Gastrocnemius medialis (tissue), 4 donors: Measurements from ENCODE around the gene TSPAN9.

Source experiments
- POLR2A ChIP-seq, 2 donors: fragments of 450-650 bp; IDR thresholded peaks; one replicate each; pipeline ENCODE4 v1.6.1; 2017; ENCODE audit warnings: antibody characterized with exemption in 2 of 2, mild to moderate bottlenecking in 2 of 2, moderate library complexity in 2 of 2
- TF ChIP-seq, protein P1 (sequence below), 5 experiments: fragments of 450-650 bp in 3 of 5; fragments of 200-600 bp in 2 of 5; sonication (generic) in 2 of 5; IDR thresholded peaks in 4 of 5; conservative IDR thresholded peaks in 1 of 5; 1 replicate in 4 of 5; 2 replicates in 1 of 5; pipeline ENCODE4 v1.5.1; 2016 to 2019; ENCODE audit warnings: antibody characterized with exemption in 5 of 5, mild to moderate bottlenecking in 3 of 5, moderate library complexity in 3 of 5

DNA sequence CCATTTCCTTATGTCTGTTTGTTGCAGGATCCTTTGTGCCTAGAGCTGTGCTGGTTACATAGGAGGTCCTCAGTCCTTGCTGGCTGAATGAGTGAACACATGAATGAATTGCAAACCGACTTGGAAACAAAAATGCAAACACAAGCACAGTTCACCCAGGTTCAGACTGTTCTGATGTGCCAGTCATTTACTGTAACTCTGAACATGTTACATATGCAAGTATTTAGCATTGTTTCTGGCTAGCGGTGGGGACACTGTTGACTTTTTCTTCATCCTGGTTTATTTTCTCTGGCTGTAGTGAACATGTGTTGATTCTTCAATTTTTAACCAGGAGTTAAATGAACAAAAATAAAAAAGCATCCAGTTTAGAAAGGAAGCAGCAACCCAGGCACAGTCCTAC lies 33.4 kb downstream of the TSPAN9 start:
- TF ChIP-seq, protein P1, sequence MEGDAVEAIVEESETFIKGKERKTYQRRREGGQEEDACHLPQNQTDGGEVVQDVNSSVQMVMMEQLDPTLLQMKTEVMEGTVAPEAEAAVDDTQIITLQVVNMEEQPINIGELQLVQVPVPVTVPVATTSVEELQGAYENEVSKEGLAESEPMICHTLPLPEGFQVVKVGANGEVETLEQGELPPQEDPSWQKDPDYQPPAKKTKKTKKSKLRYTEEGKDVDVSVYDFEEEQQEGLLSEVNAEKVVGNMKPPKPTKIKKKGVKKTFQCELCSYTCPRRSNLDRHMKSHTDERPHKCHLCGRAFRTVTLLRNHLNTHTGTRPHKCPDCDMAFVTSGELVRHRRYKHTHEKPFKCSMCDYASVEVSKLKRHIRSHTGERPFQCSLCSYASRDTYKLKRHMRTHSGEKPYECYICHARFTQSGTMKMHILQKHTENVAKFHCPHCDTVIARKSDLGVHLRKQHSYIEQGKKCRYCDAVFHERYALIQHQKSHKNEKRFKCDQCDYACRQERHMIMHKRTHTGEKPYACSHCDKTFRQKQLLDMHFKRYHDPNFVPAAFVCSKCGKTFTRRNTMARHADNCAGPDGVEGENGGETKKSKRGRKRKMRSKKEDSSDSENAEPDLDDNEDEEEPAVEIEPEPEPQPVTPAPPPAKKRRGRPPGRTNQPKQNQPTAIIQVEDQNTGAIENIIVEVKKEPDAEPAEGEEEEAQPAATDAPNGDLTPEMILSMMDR (IDR thresholded peaks at IDR 0.05 in 4 of 5, conservative IDR thresholded peaks at IDR 0.05 in 1 of 5), result no peak
- no peak for TF ChIP-seq POLR2A (IDR thresholded peaks at IDR 0.05)
